Left lung (tissue), 10 donors: ENCODE measurements around the gene MYRF. TPM values are rescaled to one million over a fixed set of nuclear protein-coding genes. Genes with fewer than 3 reads are reported as not detected.

Experiments
- ATAC-seq: fragments of 200-7000 bp; cut with Tn5 transposase; one replicate; pipeline ENCODE4 v1.9.1; 2020; ENCODE audit warnings: moderate library complexity
- DNase-seq, 4 donors: peaks; one replicate each; pipeline ENCODE4 v3.0.0-alpha.2; 2013 to 2020
- H3K27ac ChIP-seq, 2 donors: fragments of 200-600 bp; sonication (generic) in 1 of 2; one replicate each; pipeline versions ENCODE4 v1.5.0 to v1.8.0; 2020 to 2021
- H3K27me3 ChIP-seq, 2 donors: fragments of 200-600 bp; sonication (generic) in 1 of 2; one replicate each; pipeline versions ENCODE4 v1.5.0 to v1.8.0; 2020 to 2021
- H3K36me3 ChIP-seq, 2 donors: fragments of 200-600 bp; sonication (generic) in 1 of 2; one replicate each; pipeline versions ENCODE4 v1.5.0 to v1.8.0; 2020 to 2021
- H3K4me1 ChIP-seq, 2 donors: fragments of 200-600 bp; one replicate each; pipeline ENCODE4 v1.8.0; 2021
- H3K4me3 ChIP-seq, 2 donors: fragments of 200-600 bp; sonication (generic) in 1 of 2; one replicate each; pipeline versions ENCODE4 v1.5.0 to v1.8.0; 2020 to 2021; ENCODE audit warnings: mild to moderate bottlenecking in 1 of 2
- H3K9me3 ChIP-seq, 2 donors: fragments of 200-600 bp; sonication (generic) in 1 of 2; one replicate each; pipeline versions ENCODE4 v1.5.0 to v1.8.0; 2020 to 2021
- intact Hi-C, 2 donors: fragments of 100-400 bp; cut with DNase I; formaldehyde crosslinking; loops; one replicate each; pipeline versions ENCODE4 v1.11.2 to v1.14.2; 2022
- polyA plus RNA-seq, 6 donors: library from polyadenylated mRNA; unstranded; fragments of 120-200 nt; gene quantifications; one replicate each; pipeline ENCODE4 v1.2.1, GENCODE V29; 2013; ENCODE audit not compliant: insufficient read length in 6 of 6
- total RNA-seq, 2 donors: library from RNA; stranded (reverse); fragmentation: NEBNext Ultra II Directional; extraction: Animal tissue kit (Norgen Biotek cat#: 25700); gene quantifications; one replicate each; pipeline ENCODE4 v1.2.1, GENCODE V29; 2021
- TF ChIP-seq, protein P1 (sequence below), 2 donors: fragments of 200-600 bp; sonication (generic) in 1 of 2; IDR thresholded peaks; one replicate each; pipeline versions ENCODE4 v1.5.0 to v1.8.0; 2021; ENCODE audit warnings: antibody characterized with exemption in 2 of 2
- donor health status: DM: no; HTN: yes; CAD: no.
- donor health status: DM: no; HTN: no; CAD: no.

MYRF gene
- total and polyA plus RNA-seq, 8 donors, result 15.4 to 37.2 (median 29.9) TPM

DNA sequence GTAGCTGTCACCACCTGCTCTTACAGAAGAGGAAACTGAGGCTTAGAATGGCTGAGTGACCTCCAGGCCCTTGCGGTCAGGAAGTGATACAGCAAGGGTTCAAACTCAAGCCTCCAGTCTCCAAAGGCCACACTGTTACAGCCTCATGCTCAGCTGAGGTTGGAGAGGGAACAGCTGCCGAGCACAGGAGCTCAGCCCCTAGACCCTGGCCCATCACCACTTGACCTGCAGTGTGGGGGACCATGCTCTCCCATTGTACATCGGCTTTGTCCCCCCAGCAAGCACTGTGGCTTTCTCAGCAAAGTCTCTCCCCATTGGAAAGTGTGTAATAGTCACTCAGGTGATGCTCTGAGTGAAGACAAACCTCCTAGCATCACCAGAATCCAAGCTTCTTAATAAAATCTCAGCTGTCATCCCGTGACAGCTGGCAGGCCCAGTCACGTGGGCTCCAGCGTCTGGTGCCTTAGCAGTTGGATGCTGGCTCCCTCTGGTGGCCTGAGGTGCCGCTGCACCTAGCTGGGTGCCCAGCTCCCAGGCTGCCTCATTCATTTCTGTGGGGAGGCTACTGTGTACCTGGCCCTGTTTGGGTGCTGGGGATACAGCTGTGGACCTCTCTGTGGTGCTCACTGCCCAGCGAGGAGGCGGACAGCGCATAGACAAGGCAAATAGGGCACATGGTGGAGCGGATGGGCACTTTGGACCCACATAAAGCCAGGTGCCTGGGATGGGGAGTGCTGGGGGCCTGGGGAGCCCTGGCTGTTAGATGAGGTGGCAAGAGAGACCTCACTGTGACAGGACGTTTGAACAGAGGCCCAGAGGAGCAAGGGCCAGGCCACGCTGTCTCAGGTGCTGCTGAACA, 19.1 kb upstream of the MYRF start:
- H3K4me1 ChIP-seq, result peaks cover 4% of the 10 kb centered on the region in 2 donors
- intact Hi-C loops, result loop anchor here in 1 of 2 donors (5.0 kb wide), 1 partner anchor 51 kb away; the partner anchor contains the start of gene DAGLA
- H3K27ac ChIP-seq, result no peak overlapping the region
- H3K27me3 ChIP-seq, result no peaks in the 10 kb centered on the region
- ATAC-seq, result peak; percentile 84
- peak; percentile 73 to 96 (median 90) for DNase-seq
- TF ChIP-seq, protein P1, sequence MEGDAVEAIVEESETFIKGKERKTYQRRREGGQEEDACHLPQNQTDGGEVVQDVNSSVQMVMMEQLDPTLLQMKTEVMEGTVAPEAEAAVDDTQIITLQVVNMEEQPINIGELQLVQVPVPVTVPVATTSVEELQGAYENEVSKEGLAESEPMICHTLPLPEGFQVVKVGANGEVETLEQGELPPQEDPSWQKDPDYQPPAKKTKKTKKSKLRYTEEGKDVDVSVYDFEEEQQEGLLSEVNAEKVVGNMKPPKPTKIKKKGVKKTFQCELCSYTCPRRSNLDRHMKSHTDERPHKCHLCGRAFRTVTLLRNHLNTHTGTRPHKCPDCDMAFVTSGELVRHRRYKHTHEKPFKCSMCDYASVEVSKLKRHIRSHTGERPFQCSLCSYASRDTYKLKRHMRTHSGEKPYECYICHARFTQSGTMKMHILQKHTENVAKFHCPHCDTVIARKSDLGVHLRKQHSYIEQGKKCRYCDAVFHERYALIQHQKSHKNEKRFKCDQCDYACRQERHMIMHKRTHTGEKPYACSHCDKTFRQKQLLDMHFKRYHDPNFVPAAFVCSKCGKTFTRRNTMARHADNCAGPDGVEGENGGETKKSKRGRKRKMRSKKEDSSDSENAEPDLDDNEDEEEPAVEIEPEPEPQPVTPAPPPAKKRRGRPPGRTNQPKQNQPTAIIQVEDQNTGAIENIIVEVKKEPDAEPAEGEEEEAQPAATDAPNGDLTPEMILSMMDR (IDR thresholded peaks at IDR 0.05), result peak; percentile 98 to 100
- no peak overlapping the region for H3K4me3 ChIP-seq
- no peaks in the 10 kb centered on the region for H3K9me3 ChIP-seq
- peaks cover 0 to 19% of the 10 kb centered on the region in 2 donors for H3K36me3 ChIP-seq

DNA sequence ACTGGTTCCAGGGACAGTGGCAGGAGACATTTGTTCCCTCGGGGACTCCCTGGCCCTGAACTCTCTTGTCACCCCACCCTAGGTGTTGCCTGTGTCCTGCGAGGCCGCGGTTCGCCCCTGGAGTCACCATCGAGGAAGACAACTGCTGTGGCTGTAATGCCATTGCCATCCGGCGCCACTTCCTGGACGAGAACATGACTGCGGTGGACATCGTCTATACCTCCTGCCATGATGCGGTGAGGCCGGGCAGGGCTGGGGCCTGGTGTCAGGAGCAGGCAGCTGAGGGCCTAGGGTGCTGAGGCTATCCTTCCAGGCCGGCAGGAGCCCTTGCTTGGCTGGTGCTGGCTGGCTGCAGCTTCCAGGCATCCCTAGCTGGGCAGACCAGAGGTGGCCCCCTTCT, 17.7 kb upstream of the MYRF start:
- H3K9me3 ChIP-seq, result no peaks in the 10 kb centered on the region

DNA sequence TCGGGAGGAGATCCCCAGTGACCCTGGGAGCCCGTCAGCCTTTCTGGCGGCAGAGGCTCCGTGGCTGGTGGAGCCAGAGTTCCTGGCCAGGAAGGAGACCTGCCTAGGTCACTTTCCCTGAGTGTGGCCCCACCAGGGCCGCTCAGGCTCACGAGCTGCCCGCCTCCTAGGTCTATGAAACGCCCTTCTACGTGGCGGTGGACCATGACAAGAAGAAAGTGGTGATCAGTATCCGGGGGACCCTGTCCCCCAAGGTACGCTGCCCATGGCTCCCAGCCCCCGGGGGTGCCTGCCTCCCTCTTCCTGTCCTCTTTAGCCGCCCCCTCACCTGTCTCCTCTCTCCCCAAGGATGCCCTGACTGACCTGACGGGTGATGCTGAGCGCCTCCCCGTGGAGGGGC, 17.0 kb upstream of the MYRF start:
- ATAC-seq, result no peak
- no peak overlapping the region for H3K27ac ChIP-seq
- intact Hi-C loops, result no loop called here
- no peaks in the 10 kb centered on the region for H3K9me3 ChIP-seq
- H3K4me3 ChIP-seq, result no peak overlapping the region
- peaks cover 4% of the 10 kb centered on the region in 2 donors for H3K4me1 ChIP-seq
- H3K27me3 ChIP-seq, result no peaks in the 10 kb centered on the region
- no peak for DNase-seq
- TF ChIP-seq, protein P1 (IDR thresholded peaks at IDR 0.05), result no peak
- peaks cover 0 to 26% of the 10 kb centered on the region in 2 donors for H3K36me3 ChIP-seq

More for the DNA sequence above, 17.7 kb upstream of the MYRF start:
- H3K27me3 ChIP-seq, result no peaks in the 10 kb centered on the region
- ATAC-seq (no peak), DNase-seq (no peak)
- no peak overlapping the region for H3K27ac ChIP-seq
- intact Hi-C loops, result loop anchor here in 1 of 2 donors (5.0 kb wide), 1 partner anchor 52 kb away; the partner anchor contains the start of gene DAGLA
- peaks cover 0 to 20% of the 10 kb centered on the region in 2 donors for H3K36me3 ChIP-seq
- TF ChIP-seq, protein P1 (IDR thresholded peaks at IDR 0.05), result no peak
- peaks cover 4% of the 10 kb centered on the region in 2 donors for H3K4me1 ChIP-seq
- no peak overlapping the region for H3K4me3 ChIP-seq

DNA sequence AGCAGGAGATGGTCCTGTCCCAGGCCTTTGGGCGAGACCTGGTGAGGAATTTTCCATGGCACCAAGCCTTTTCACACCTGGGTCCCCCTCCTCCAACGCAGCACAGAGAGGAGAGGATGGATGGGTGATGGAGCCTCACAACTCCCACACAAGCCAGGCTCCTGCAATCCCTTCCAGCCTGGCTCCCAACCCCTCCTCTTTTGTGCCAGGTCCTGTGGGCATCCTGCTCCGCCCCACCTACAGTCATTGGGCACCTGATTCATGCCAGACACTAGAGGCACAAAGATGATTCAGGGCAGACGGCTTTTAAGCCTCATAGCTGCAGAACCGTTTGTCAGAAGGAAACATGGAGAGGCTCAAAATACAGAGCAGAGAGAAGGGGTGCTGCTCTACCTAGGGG, 16.1 kb upstream of the MYRF start:
- H3K9me3 ChIP-seq, result no peaks in the 10 kb centered on the region
- no peak overlapping the region for H3K27ac ChIP-seq
- peaks cover 4% of the 10 kb centered on the region in 2 donors for H3K4me1 ChIP-seq
- no peak for DNase-seq
- TF ChIP-seq, protein P1 (IDR thresholded peaks at IDR 0.05), result no peak
- no peak for ATAC-seq
- intact Hi-C loops, result no loop called here
- H3K36me3 ChIP-seq, result peaks cover 0 to 34% of the 10 kb centered on the region in 2 donors
- no peaks in the 10 kb centered on the region for H3K27me3 ChIP-seq
- H3K4me3 ChIP-seq, result no peak overlapping the region

DNA sequence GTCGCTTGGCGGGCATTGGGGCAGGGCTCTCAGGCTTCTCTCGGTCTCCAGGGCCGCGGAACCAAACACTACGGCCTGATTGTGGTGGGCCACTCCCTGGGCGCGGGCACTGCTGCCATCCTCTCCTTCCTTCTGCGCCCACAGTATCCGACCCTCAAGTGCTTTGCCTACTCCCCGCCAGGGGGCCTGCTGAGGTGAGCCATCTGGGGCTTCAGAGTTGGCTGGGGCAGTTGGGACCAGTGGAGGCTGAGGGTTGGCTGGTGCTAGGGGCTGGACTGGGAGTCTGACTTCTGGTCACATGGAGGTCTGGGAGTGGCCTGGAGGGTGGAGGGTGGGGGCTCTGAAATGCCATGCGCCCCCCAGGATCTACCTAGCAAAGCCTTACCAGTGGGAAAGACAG, 15.3 kb upstream of the MYRF start:
- H3K9me3 ChIP-seq, result no peaks in the 10 kb centered on the region
- H3K4me3 ChIP-seq, result no peak overlapping the region
- TF ChIP-seq, protein P1 (IDR thresholded peaks at IDR 0.05), result no peak
- peaks cover 4% of the 10 kb centered on the region in 2 donors for H3K4me1 ChIP-seq
- no peak overlapping the region for H3K27ac ChIP-seq
- H3K36me3 ChIP-seq, result peaks cover 0 to 35% of the 10 kb centered on the region in 2 donors
- intact Hi-C loops, result no loop called here
- DNase-seq (no peak), ATAC-seq (no peak)
- no peaks in the 10 kb centered on the region for H3K27me3 ChIP-seq
